NCI-H128 (cell line): ENCODE measurements around the gene HECW1.
"Not testable (repeated sequence)": the region's sequence is repeated elsewhere in the genome, so short reads cannot be mapped to it uniquely, and the experiment has no call there.

ENCODE experiments used
- DNase-seq: peaks from one replicate; lab custom pipeline; 2025; ENCODE audit not compliant: unreplicated experiment; lab: John Stamatoyannopoulos, UW

The HECW1 gene

DNA sequence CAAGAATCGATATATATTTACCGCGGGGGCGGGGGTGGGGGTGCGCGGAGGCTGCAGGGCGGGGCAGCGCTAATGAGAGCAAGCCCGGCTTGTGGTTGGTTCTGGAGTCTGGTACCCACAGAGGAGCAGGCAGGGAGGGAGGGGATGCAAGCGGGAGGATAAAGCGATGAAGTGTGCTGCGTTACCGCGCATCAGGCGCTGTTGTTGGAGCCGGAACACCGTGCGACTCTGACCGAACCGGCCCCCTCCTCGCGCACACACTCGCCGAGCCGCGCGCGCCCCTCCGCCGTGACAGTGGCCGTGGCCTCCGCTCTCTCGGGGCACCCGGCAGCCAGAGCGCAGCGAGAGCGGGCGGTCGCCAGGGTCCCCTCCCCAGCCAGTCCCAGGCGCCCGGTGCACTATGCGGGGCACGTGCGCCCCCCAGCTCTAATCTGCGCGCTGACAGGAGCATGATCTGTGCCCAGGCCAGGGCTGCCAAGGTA is at the start of gene HECW1:
TSS of gene HECW1 (plus strand) at position 189 of the 482 bp plus-strand sequence. CDS start 131,259 bp downstream, outside the sequence.
- no peak for DNase-seq

DNA sequence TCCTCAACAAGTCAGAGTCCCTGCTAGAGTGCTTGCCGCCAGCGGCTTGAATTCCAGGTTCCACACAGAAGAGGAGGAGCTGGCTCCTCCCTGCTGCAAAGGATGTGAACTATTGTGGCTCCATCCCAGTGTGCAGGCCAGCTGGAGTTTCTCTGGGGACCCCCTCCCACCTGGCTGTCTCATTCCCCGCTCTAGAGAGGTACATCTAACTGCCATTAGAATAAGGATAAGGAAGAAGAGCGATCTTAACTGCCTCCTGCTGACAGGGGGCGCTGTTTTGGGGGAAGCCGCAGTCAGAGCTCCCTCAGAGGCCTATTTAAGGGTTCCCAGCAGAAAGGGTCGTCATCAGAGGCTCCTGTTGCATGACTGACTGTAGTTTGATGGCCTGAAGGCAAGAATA is 40.8 kb upstream of the HECW1 start:
- no peak for DNase-seq

DNA sequence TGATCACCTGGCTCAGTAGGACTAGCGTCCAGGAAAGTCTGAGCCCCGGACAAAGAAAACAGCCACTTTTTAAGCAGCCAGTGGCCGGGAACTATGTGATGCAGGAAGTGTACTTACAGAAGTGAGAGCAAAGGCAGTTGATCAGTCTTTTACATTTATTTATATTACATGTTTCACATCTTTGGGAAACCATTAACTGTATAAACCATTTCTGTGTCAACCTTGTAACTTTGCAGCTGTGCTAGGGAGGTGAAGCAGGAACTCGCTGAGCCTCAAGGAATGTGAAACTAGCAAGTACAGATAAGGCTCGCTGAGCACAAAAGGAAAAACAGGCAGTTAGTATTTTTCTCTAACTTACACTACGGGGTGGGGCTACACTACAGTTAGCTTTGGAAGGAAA is 39.9 kb upstream of the HECW1 start:
- no peak for DNase-seq

DNA sequence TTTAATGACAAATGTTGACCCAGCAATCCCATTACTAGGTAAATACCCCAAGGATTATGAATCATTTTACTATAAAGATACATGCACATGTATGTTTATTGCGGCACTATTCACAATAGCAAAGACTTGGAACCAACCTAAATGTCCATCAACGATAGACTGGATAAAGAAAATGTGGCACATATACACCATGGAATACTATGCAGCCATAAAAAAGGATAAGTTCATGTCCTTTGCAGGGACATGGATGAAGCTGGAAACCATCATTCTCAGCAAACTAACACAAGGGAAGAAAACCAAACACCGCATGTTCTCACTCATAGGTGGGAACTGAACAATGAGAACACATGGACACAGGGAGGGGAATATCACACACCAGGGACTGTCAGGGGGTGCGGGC is 38.6 kb upstream of the HECW1 start:
- DNase-seq = not testable (repeated sequence)

DNA sequence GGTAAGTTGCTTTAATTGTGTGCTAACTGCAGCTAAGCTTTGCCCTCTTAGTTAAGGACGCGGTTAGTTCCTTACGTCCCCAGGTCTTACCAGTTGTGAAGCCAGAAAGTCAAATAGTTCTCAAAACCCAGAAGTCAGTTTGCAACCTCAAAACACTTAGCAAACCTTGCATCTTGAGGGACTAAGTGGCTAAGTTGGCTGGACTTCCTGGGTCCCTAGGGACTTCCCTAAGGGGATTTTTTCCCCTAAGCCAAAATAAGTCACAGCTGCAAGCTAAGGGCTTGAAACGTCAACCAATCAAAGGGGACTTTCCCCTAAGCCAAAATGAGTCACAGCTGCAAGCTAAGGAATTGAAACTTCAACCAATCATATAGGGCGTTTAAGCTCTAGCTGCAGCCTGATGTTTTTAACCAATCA is 36.2 kb upstream of the HECW1 start:
- DNase-seq = no peak

DNA sequence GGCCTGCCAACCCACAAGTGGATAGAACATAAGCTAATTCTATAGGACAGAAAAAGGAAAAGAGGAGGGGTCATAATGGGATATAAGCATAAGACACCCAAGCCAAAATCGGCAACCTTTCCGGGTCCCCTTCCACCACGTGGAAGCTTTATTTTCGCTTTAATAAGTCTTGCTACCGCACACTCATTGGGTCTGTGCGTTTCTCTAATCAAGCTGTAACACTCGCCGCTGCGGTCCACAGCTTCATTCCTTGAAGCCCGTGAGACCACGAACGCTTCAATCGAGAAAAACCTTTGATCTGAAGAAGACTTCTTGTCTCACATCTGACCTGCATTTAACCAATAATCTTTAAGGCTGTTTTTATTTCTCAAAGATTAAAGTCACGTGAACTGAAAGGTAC is 35.8 kb upstream of the HECW1 start:
- DNase-seq = no peak

DNA sequence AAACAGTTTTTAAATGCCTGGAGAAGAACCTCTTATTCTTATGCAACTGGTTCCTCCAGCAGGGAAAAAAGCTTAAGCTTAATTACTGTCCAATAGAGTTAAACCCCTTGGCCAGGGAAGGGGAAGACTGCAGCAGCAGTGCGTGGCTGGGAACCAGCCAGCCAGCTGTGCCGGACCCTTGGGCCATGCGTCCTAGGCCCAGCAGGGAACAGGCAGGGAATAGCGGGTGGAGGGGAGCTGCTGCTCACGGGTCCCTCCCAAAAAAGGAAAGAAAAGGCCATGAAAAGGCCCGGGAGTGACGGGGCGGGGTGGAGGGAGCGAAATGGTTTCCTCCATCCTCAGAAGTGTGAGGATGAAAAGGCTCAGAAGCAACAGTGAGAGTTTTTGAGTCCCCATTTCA is 35.2 kb upstream of the HECW1 start:
- no peak for DNase-seq

DNA sequence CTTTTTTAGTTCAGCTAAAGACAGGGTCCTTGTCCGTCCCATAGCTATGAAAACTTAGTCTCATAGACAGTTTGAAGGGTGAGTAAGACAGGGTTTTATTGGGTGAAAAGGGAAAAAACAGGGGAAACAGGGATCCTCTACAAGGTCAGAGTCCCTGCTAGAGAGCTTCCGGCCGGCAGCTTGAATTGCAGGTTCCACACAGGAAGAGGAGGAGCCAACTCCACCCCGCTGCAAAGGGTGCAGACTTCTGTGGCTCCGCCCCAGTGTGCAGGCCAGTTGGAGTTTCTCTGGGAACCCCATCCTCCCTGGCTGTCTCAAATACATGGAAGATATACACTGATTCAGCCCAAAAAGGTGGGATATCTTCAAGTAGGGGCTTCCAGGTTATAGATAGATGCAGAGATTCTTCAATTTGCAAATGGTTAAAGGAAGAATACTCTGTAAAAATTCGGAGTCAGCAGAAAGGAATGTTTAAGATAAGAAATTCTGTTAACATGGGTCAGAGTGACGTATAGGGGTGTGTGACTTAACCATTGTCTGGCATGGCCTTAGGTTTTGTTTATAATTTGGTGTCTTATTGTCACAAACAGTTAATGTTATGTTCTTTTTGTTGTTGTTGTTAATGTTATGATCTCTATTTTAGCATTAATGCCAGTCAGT is 34.6 kb upstream of the HECW1 start:
- no peak for DNase-seq

DNA sequence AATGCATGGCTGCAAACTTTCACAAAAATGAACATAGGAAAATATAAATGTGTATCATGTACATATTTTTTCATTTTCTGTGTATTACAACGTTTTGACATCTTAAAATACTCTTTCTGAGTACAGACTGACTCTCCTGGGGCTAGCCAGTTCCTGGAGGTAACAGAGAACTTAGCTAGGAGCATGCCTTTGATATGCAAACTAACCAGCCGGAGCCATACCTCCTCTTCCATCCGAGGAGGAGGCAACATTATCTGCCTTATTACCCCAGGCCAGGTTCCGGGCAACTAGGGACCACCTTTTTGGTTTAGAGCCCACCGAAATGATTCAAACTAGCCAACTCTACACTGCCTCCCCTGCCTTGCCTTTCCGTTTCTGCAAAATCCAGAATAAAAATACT is 33.7 kb upstream of the HECW1 start:
- DNase-seq = no peak

DNA sequence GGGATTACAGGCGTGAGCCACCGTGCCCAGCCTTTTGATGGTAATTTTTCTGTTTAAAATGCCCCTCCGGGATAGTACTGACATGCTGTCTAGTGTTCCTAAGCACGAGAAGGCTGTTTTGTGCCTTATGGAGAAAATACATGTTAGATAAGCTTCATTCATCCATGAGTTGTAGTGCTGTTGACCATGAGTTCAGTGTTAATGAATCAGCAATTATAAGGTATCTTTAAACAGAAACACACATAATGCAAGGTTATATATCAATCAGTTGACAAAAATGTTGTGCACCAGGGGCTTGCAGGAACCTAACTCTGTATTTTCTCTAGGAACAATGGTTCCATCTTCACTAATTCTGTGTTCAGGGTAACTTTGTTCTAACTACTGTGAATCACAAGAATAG is 30.8 kb upstream of the HECW1 start:
- DNase-seq = no peak

DNA sequence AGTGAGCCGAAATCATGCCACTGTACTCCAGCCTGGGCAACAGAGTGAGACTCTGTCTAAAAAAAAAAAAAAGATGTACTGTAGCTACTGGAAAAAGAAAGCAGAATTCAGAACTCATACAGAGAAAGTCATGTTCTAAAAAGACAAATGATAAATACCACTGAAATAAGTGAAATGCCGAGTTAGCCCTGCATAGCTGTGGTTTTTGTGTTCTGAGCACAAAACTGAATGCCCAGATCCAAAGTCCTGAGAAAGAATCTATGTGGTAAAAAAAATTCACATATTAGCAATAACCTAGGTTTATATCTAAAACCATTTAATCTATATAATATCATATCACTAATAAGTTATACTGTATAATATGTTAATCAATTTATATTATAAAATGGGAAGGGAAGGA is 29.3 kb upstream of the HECW1 start:
- DNase-seq = no peak

DNA sequence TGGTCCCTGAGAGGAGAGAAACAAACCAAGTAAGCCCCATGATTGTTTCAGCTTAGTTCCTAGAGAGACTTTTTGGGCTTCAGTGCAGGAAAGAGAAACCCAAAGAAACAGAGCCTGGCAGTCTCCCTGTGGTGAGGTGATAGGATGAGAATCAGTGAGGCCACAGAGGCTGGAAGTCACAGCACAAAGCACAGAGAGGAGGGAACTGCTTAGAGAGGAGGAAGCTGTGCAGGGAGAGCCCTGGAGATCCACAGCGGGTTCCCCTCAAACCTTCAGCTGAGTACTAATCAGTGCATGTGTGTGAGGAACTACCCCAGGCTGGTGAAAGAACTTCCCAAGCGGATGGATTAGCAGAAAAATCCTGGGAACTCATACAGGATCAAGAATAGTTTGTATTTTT is 27.4 kb upstream of the HECW1 start:
- no peak for DNase-seq

DNA sequence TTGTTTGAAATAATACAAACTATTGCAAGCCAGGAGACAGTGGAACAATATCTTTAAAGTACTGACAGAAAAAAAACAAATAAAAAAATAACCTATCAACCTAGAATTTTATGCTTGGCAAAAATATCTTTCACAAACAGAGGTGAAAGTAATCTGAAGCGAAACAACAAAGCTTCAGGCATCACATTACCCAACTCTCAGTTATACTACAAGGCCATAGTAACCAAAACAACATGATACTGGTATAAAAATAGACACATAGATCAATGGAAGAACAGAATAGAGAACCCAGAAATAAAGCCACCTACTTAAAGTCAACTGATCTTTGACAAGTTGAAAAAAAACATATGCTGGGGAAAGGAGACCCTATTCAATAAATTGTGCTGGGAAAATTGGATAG is 26.5 kb upstream of the HECW1 start:
- DNase-seq = no peak

DNA sequence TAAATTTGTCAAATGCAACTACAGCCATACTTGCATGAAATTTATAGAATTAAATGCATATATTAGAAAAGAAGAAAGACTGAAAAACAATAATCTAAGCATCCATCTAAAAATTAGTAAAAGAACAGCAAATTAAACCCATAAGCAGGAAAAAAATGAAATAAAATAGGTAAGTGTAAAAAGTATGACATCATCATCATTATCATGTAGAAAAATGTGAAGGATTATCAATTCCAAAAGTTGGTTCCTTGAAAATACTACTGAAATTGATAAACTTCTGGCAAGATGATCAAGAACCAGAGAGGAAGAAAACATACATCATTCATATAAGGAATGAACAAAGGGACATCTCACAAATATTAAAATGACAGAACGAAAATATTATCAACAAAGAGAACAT is 19.6 kb upstream of the HECW1 start:
- DNase-seq = no peak

DNA sequence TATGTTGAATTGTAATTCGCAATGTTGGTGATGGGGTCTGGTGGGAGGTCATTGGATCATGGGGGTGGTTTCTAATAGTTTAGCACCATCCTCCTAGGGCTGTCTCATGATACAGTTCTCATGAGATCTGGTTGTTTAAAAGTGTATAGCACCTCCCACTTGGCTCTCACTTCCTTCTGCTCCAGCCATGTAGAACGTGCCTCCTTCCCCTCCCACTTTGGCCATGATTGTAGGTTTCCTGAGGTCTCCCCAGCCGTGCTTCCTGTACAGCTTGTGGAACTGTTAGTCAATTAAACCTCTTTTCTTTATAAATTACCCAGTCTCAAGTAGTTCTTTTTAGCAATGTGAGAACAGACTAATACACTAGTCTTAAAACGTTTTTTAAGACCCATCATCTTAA is 15.6 kb upstream of the HECW1 start:
- no peak for DNase-seq

DNA sequence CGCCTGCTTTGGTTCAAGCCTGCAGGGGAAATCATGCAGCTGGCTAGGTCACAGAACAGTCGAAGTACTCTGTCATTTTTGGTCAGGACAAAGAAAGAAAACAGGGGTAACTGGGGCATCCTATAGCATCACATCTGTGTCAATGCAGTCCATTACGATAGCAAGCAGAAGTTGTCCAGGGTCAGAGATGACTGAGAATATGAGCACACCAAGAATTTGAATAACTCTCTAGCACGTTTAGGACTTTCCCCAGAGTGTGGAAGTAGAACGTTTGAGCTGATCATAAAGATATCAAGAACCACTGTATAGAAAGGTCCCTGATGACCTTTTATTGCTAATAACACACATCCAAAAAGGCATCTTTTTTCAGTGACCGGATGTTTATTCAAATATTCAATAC is 12.7 kb upstream of the HECW1 start:
- no peak for DNase-seq

DNA sequence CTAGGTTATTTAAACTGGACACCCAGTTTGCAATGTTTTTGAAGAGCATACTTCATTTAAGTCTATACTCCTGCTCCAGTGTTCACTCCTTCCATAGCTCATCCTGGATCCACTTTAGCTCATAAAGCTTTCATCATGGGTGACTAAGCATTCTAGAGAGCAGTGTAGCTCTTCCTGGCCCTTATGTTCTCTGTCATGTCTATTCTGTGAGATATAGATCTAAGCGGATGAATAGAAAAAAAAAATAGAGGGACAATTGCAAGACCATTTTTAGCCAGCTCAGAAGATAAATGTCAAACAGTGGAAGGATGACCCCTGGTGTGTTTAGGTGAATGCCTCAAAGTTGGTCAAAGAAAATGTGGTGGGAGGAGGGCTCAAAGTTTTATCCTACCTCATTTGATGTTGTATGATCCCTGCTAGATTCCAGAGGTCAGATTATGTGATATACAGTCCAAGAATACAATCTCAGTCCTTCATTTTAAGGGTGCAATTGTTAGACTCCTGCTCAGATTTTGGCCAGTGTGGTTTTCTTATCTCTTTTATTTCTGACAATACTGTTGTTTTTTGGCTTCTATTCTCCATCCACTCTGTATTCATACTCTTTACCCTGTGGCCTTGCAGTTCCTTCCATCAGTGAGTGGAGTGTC is 7.5 kb upstream of the HECW1 start:
- no peak for DNase-seq

DNA sequence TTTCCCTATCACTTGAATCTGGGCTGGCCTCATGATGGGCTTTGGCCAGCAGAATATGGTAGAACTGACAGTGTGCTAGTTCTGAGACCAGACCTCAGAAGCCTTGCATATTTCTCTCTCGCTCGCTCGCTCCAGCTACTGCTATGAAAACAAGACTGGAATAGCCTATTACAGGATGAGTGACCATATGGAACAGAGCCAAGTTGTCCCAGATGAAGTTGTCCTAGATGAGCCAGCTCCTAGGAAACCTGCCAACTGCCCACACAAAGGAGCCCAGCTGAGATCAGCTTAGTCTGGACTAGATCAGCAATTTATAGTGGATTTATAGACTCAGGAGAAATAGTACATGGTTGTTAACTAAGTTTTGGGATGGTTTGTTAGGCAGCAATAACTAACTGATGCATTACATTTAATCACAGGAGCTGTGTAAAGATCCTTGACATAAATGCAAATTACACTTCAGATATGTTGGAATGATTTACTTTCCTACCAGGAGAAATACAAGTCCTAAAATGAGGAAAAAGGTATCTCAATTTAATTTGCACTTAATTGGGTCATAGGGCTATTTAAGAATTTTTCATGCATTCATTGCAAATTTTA is 6.8 kb upstream of the HECW1 start:
- no peak for DNase-seq

DNA sequence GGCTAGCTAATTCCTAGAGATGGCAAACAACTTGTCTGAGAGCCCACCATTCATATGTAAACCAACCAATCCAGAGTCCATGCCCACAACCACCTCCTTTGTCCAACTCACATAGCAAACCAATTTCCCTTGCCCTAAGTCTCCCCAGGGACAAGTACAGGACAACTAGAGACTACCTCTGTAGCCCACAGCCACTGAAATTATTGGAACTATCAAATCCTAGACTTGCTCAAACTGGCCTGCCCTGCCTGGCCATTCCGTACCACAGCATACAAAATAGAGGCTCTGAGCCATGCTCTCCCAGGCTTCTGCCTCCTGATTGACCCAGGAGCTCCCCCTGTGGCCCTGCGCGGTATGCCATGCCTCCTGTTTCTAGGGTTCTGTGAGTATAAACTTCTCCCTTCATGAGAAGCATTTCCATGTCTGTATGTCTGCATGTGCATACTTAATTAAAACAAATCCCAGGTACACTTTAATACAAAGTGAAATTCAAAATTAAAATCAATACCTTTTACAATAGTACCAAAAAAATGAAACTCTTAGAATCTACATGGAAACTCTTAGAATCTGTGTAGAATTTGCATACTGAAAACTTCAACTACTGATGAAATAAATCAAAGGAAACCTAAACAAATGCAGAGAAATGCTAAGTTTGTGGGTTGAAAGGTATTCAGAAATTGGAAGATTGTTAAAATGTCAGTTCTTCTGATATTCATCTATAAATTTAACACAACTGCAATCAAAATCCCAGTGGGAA is 4.0 kb upstream of the HECW1 start:
- no peak for DNase-seq

DNA sequence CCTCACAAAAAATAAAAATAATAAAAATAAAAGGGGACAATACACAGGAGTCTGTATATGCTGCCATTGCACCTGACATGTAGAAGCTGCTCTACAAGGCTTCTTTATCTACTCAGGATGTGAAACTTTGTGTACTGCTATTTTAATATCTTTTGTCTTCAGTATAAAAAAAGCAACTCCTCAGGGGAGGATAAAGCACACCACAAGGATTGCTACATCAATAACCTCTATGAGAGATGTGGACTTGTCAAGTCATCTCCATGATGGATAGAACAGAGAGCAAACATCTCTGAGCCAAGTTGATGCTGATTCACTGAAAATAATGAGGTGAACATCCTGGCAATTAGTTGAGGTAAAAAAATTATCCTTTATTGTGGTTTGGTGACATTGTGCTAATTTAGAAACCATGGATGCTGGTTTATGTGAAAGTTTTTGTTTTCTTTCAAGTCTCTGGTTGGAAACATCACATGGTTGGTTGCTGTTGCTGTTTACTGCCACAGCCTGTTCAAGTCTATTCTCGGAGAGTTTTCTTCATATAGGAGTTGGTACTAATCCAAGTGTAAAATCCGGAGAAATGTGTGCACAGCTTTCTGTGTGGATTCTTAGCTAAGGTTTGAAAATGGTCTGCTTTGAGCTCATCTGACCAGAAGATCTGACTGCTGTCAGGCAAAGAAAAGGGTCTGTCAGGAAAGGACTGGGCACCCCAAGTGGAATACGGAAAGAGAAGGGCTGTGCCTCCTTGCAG is 1.5 kb upstream of the HECW1 start:
- DNase-seq = no peak
